CD4-positive, alpha-beta T cell treated with Interleukin-6 for 4 hours (primary cell): ENCODE results near the gene PRR5L.

Experiments
- DNase-seq: peaks from one replicate; pipeline ENCODE4 v3.0.0-alpha.2; 2020; ENCODE audit warnings: mixed read lengths

The PRR5L gene

DNA sequence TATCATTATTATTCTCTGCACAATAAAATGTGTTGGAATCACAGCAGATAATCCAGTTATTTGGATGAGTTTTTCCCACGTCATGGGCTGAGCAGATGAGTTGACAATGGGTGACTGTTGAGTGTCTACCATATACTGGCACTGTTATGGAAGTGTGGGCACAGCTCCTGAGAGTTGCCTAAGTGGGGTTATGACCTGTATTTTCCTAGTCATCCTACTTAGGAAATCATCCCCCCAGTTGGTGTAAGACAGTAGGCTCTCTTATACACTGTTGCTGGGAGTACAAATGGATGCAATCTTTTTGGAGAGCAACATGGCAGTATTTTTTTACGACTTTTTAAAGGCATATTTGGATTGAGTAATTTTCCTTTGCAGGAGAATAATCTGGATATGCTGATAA, 147.6 kb downstream of the PRR5L start:
- no peak for DNase-seq

DNA sequence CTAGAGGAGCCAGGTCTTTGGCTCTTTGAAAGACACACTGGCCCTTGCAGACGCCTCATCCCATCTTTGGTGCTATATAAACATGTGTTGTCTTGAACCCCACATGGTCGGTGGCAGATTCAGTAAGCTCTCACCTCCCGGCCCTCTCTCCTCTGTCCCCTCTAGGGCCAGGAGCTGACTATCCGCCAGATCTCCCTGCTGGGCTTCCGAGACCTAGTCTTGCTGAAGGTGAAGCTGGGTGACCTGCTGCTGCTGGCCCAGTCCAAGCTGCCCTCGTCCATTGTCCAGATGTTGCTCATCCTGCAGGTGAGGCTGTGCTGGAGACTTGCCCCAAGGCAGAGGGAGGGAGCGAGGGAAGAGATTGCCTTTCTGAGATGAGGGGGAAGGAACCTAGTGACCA, 150.0 kb downstream of the PRR5L start:
- DNase-seq, result no peak

DNA sequence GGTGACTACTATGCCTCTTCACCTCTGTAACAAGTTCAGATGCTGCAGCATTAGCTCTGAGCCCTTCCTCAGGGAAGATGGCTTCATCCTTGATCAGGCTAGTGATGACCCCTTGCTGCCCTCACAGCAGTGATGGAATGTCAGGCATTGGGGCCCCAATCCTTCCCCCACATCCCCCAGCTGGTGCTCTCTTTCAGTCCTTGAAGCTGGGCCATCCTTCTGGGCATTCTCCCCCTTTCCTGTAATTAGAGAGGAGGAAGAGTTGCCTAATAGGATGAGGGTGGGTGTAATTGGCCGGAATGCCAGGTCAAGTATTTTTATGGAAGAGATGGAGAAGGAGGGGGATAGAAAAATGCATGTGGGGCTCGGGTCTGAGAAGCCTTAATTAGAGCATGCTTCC, 151.4 kb downstream of the PRR5L start:
- no peak for DNase-seq

DNA sequence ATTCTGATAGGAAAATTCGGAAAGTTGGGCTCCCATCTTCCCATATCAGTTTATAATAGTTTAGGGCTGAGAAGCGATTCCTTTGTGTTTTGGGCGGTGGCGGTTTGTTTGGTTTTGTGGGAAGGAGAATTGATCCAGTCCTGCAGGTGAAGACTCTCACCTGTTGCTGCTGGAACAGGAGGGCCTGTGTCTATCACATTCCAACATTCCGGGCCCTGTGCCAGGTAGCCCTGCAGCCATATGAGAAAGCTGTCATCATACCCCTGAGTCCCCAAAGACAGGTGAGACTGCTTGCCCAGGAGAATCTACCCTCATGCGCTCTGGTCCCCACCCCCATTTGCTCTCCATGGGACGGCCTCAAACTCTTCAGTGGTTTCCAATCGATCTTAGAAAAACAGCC, 151.9 kb downstream of the PRR5L start:
- DNase-seq, result no peak

DNA sequence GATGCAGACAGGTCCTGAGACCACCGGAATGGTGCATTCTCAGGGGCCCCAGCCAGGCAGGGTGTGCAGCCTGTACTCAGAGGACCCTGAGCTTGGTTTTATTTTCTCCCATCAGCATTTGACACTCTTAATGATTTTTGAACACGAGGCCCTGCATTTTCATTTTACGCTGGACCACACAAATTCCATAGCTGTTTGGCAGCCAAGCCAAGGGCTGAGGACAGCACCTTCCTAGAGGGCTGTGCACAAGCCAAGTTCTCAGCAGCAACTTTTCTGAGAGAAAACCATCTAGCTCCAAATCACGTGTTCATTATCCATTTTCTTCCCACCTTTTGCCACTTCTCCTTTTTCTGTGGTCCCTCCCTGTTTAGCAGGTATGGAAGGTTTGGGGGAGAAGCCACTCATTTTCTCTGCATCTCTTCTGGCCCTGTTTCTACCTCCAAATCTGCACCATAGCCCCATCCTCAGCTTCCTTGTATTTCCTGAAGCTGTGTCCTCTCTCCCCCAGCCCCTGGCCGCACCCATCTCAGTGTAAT, 153.5 kb downstream of the PRR5L start:
- DNase-seq, result no peak

DNA sequence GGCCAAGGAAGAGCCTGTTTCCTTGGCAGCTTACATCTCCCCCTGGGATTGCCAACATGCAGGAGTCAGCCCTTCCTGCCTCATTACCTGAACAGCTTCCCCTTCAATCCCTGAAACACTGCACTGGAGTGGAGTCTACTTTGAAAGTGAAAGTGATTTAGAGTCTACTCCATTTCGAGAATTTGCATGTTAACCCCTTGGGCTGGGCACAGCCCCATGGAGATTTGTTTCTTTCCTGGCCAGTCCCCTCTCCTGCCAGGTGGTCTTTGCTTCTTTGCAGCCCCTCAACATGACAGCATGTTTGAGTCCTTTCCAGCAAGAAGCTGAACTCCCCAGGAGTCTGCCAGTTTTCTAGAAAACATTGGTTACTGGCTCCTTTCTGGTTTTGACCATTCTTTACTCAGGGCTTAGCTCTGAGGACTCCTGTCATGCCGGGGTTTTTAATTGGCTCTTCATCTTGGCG, 154.1 kb downstream of the PRR5L start:
- DNase-seq, result no peak

DNA sequence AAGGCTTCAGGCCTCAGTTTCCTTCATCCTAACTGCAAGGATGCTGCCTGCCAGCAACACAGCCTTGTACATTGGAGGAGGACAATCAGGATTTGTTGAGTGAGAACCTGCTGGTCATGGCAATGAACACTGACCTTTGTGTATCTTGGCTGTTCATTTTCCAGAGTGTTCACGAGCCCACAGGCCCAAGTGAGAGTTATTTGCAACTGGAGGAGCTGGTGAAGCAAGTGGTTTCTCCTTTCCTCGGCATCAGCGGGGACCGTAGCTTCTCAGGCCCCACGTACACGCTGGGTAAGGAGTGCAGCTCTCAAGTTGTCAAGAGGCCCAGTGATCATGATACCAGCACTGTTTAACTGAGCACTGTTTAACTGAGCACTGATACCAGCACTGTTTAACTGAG, 155.0 kb downstream of the PRR5L start:
- no peak for DNase-seq

DNA sequence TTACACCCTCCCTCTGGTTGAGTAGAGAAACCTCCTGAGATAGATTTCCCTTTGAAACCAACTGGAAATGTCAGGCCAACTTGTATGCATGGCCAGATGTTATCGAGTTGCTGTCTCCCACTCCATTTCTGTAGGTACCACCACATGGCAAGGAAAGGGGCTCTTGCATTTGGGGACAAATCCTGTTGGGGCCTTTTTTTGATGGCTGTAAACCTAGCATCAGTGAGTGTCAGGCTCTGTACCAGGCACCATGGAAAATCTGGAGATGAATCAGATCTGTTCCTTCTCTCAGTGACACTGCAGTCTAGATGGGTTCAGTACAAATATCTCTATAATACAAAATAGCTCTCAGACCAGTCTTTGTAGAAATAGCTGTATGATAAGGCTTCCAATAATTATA, 155.6 kb downstream of the PRR5L start:
- DNase-seq, result no peak

DNA sequence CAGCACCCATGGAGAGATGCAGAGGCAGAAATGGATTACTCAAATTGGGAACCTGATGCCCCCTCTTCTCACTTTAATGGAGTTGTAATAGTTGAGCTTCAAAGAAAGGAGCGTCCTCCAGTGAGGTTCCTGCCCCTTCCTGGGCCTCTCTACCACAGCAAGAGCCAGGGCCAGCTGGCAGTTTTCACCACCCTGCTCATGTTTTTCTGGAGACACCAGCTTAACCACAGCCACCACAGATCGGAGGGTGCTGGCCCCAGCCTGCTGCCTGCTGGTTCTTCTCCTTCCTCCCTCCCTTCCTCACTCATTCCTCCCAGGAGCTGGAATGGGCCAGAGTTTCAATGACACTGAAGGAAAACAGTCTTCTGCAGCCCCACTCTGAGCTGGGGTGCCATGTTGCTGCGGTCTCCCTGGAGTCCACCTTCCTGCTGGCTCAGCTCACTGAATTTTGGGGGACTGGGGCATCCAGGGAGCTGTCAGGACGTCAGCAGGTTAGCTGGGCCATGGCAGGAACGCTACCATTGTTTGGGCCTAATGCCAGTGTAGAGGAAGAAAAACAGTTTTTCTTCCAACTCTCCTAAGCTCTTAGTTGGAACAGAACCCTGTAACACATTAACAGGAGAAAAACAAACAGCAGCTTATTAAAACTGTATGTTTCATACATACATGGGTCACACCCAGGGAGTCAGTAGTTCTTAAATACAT, 156.3 kb downstream of the PRR5L start:
- DNase-seq, result peak; percentile 38

DNA sequence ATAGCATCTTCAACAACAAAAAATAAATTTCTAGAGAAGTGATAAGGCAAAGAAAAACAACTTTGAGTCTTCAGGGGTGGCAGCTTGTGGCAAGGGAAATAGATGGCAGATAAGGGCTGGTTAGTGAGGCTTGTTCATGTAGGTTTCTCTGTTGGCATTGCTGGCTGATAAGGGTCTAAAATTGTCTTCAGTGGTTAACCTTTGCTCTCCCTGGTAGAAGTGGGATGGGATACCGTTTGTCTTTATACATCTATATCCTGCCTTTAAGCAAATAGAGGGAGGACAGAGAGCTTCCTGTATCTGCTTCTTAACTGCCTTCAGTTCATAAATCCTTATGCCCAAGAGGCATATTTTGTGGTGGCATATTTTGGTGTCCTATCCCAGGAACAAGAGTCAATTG, 156.9 kb downstream of the PRR5L start:
- DNase-seq, result no peak

DNA sequence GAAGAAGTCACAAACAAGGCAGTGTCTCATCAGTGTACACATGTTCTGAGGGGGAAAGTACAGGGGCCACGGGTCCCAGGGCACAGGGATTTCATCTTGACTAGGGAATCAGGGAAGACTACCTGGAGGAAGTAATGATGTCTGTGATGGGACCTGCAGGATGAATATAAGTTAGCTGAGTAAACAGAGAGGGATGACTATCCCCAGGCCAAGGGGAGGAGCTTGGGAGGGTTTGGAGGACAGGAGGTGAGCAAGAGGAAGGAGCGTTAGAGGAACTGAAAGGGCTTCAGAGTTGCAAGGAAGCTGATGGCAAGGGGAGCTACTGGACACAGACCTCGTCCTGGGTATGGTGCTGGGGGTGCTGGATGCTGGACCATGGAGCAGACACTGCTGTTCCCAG, 157.6 kb downstream of the PRR5L start:
- no peak for DNase-seq

DNA sequence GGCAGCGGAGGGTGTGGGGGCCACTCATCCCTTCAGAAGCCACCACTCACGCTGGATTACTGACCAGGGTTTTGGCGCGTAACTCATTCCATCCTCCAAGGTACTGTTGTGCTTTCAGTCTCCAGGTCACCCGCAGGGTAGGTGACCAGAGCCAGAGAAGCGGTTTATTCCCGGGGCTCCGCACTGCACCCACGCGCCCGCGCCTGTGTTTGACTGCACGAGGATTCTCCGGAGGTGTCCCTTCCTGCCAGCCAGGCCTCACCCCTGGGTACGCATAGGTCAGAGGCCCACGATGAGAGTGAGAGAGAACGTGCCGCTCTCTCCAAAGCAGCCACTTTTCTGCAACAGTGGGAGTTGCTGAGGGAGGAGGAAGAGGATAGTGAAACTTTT, 158.5 kb downstream of the PRR5L start:
- no peak for DNase-seq

DNA sequence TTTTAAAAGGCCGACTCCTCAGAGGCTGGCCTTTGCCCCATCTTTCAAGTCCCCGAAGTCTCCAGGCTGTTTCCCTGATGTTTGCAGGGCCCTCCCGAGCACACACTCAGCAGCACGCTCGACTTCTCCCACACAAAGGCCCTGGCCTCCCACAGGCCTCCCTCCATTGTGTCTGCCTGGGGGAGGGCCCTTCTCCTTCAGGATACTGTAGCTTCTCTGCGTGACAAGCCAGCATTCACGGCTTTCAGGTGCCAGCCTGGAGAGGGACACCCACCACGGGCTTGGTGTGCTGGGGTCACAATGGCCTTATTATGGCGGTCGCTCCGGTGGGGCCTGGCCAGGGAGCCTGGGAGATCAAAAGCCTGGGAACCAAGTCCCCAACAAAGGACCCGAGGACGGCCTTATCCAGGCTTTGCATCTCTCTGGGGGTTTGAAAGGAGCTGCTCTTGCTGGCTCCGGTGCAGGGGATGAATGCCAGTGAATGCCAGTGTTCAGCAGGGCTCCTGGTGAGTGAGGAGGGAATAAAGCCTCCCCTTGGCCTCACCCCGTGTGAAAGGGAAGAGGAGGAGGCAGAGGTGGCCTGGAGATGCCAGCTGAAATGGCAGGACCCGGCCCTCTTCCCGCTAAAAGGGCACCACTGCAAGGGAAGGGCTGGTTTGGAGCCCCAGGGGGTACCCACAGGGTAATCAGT, 159.0 kb downstream of the PRR5L start:
- no peak for DNase-seq

DNA sequence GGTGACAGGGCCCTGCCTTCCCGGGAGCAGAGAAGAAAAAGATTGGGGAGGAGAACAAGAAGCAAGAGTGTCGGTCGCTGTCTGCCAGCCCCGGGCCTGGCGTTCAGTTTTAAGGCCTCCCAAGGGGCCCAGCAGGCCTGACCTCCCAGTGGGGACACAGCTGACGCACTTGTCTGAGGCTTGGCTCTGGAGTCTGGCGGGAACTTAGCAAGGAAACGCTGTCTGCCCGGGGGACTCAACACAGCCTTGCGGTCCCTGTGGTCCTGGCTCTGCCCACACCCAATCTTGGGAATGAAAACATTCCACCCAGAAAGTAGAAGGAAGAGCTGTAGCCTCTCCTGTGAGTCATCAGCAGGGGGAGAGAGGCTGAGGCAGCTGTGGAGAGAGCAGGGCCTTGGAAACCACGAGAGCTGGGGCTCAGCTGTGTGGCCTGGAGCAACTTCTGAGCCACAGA, 159.6 kb downstream of the PRR5L start:
- no peak for DNase-seq

DNA sequence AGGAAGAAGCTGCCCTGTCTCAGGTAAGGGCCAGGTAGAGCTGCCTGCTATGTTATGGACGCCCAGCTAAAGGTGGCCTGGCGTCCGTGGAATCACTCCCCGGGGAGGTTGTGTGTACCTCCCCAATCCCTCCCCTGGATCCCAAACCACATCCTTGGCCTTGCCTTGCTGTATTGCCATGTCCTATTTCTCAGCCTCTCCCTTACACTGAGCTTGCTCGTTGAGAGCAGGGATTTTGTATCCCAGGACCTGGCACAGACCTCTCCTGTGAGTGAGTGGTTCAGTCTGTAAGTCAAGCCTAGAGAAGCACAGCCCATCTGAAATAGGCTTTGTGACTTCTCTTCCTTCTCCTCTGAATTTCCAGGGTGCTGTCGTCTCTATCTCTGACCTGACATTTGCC, 160.1 kb downstream of the PRR5L start:
- DNase-seq, result no peak

DNA sequence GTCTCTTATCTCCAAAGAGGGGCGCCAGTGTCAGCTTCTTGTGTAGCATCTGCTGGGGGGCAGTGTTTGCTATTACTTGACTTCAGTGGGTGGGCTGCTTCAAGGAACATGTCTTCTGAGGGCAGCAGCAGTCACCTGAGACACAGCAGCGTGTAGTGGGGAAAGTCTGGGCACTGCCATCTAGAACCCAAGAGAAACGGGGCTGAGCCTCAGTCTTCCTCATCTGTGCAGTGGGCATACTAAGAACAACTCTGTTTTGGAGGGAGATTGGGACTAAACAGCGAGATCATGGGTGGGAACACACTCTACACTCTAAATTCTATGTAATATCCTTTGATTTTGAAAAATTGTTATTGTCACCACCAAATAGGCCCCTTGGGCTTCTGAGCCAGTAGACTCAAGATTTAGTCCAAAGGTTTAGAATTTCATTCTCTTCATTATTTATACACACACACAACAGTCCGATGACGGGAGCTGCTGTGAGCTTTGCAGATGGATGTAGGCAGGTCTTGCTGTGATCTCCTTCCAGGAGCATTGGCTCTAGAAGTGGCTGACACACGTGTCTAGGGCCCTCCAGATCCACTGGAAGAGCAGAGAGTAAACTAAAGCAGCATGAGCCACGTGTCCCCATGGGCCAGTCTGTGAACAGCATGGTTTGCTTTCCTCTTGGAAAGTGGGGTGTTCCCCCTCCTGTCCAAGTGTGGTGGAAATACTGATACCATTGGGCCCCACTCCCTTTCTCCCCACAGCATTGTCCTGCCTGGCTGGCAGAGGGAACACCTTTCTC, 162.2 kb downstream of the PRR5L start:
- DNase-seq, result no peak

DNA sequence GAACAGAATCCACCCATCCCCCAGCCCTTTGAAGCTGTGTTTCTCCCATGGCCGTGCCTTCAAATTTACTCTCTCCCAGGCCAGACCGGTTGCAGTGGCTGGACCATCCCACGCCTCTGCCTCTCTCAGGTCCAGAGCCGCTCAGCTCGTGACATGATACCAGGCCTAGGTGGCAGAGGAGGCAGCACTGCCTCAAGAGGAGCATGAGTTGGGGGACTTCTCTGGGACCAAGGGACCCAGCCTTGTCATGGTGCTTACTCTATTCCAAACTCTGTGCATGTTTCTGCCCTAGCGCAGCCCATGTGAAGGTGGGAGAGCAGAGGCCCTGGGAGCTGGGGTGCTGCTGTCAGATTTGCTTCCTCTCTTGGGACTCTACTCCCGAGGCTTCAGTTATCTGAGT, 163.0 kb downstream of the PRR5L start:
- no peak for DNase-seq

DNA sequence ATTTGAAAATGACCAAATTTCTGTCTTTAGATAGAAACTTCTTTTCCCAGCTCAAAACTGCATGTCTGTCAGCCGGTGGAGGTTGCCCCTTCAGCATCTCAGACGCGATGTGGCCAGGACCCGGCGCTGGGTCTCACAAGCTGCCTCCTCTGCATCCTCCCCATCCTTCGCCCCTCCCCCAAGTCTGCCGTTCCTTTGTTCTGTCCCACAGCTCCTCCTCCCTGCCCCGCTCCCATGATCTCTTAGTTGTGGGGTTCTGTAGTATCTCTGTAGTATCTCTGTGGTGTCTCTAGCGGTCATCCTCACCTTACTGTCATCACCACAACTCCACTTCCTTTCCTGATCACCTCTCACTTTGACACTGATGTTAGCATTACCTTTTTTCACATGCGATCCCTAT, 164.1 kb downstream of the PRR5L start:
- no peak for DNase-seq

DNA sequence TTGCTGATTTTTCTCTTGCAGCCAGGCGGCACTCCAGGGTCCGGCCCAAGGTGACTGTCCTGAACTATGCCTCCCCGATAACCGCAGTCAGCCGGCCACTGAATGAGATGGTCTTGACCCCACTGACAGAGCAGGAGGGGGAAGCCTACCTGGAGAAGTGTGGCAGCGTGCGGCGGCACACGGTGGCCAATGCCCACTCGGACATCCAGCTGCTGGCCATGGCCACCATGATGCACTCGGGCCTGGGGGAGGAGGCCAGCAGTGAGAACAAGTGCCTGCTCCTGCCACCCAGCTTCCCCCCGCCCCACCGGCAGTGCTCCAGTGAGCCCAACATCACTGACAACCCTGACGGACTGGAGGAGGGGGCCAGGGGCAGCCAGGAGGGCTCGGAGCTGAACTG, 166.2 kb downstream of the PRR5L start:
- no peak for DNase-seq

DNA sequence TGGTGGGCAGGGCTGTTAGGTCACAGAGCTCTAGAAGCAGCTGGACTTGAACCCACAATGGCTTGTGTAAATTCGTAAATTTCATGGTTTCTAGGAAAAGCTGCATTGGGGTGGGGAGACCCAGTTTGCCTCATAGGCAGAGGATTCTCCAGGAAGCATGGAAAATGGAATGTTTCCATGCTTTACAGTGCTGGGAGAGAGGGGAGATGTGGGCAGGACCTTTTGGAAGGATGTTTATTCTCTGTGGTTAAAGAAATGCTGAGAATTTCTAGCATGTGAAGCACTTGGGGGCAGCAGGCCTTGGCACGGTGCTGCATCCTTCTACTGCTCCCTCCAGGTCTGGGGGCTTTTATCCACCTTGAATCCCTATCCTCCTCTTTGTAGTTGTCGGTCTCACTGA, 167.7 kb downstream of the PRR5L start:
- DNase-seq, result no peak

DNA sequence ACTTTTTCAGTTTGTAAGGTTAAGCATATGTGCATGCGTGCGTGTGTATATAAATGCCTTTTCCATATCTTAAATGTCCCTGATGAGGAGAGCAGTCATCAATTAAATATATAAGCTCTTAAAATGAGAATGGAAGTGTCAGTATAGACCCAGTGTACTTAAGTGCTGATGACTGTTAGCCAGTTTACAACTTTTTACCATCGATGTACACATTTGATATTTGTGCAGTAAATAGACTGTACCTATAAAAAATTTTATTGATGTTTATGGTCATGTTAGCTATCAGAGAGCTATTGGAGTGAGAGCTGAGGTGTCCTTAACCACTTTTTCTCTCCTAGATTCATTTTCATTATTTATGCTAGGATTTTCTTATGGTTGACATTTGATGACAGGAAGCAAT, 168.6 kb downstream of the PRR5L start:
- no peak for DNase-seq

DNA sequence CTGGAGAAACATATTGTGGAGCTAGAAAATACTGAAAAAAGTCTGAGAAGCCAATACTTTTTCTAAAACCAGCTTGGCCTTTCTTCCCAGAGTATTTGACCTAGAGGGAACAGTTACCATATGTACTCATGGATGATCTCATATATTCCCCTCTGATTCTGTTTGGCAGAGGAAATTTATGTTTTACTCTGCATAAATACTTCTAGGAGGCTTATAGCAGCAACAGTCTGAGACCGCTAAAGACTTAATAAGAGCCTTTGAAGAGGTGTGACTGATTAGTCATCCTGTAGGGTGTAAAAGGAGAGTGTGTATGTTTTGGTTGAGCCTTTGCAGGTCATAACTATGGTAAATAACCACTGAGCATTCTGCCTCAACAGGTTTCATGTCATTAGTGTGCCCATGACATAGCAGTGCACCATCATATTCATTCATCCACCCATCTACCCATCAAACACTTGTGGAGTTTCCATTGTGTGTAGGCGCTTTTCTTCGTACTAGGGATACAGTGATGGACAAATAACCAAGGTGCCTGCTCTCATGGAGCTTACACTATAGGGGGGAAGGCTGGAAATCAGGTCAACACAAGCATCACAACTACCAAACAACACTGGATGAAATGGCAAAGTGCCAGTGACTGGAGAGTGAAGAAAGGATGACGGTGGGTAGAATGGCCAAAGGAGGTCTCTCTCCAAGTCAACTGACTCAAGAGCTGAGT, 169.5 kb downstream of the PRR5L start:
- DNase-seq, result no peak

DNA sequence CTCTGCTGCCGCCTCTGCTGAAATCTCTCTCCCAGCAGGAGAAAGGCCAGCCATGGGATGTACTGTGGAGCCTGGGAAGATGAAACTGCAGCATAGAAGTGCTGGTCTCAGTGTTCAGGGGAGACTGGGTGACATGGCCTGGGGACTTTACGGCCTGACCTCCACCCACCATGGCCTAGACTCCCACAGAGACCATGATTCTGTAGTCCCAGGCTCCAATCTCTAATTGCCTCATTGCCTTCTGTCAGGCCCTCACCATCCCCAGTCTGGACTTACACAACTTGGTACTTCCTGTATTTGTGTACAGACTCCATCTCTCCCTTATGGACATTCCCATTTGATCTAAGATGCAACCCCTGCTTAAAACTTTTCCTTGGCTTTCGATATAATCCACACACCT, 170.9 kb downstream of the PRR5L start:
- no peak for DNase-seq
